GM19372 (cell line): ENCODE results near the gene VMP1.

Experiments
- ATAC-seq: cut with Tn5 transposase; IDR thresholded peaks from one replicate; pipeline ENCODE4 v1.9.1; 2021; ENCODE audit warnings: mild to moderate bottlenecking, low read depth, moderate library complexity; ENCODE audit not compliant: unreplicated experiment

The VMP1 gene

DNA sequence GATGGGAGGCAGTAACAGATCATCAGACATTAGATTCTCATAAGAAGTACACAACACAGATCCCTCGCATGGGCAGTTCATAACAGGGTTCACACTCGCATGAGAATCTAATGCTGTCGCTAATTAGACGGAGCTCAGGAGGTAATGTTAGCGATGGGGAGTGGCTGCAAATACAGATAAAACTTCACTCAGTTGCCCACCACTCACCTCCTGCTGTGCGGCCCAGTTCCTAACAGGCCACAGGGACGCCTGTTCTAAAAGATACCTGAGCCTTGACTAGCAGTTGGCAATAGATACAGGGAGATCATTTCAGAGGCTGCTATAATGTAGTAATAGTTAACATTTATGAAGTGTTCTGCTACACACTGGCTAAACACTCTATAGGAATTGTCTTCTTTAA lies 5.2 kb upstream of the VMP1 start:
- ATAC-seq: no peak

DNA sequence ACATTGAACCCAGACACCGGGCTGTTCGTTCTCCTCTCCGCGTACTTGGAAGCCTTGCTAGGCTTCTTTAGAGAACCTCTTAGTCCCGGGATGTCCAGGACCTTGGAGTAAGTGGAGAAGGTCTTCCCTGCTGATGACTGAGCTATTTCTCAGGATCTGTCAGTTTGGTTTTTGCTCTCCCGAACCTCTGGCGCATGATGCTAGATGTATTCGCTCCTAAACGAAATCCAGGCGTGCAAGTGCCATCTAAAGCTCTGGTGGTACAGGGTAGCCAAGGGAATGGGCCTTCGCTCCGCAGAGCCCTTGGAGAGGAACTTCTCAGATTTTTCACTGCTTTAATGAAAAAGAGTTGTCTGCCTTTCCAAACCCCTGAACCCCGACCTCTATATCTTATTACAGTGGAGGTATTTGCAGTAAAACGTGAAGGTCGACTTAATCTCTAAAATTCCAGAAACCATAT lies 547 bp downstream of the VMP1 start:
- ATAC-seq: no peak

- no peak for ATAC-seq
Measured at GRCh38 chr17:59711936-59712335, 4.5 kb downstream of the VMP1 start.

DNA sequence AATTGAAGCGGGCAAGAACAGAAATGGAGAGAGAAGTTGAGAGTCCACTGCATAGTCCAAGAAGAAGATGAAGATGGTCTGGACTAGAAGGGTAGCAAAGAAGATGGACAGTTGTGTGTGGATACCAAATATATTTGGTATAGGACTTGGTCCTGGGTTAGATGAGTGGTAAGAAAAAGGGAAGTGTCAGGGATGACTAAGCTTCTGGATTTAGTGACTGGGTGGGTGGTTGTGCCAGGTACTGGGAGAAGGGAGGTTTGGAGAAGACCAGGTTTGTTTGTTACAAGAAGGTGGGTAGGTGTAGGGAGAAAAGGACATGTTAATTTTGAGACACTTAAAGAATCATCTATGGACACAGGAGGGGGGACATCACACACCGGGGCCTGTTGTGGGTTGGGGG lies 5.4 kb downstream of the VMP1 start:
- no peak for ATAC-seq

DNA sequence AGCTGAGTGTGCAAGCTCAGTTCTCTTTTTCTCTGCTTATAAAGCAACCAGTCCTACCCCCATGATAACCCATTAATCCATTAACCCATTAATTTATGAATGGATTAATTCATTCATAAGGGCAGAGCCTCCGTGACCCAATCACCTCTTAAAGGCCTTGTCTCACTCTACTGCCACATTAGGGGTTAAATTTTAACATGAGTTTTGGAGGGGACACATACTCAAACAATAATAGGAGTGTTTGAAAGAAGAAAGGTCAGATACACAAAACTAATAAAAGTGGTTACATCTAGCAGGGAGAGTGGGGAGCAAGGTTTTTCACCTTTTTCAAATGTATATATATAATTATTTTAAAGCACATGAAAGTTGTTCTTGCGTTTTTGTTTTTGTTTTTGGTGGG lies 6.8 kb downstream of the VMP1 start:
- ATAC-seq: no peak

DNA sequence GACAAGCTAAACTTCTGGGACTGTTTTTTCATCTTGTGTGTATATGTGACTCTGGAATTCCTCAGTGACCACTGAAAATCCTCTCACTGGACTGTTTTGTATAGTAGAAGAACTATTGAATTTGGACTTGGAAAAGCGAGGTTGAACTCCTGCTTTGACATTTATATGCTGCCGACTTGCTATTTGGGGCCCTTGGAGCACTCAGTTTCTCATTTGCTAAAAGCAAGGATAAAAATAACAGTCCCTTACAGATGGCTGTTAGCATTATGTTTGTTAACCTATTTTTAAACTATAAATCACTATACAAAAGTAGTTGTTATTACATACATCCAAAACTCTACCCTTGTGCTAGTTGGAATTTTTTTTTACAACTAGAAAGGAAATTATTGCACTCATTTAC lies 9.0 kb downstream of the VMP1 start:
- no peak for ATAC-seq

- ATAC-seq: no peak
Measured at GRCh38 chr17:59719526-59719925, 12.1 kb downstream of the VMP1 start.

GRCh38 chr17:59722623-59723022 lies 15.2 kb downstream of the VMP1 start:
- ATAC-seq: no peak

GRCh38 chr17:59723041-59723440 lies 15.6 kb downstream of the VMP1 start:
- ATAC-seq: no peak

DNA sequence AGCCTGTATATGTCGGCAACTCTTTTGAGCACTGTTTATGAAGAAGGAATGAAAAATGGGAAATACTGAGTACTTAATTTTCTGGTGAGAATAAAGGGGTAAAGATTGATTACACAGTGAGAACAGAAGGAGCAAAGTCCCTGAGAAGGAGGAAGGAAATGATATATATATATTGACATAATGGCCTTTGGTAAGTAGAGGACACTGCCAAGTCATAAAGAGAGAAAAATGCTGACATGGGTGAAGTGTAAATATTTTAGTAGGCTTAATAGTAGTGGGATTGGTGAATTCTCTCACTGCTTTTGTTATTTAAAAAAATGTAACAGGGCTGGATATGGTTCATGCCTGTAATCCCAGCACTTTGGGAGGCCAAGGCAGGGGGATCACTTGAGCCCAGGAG lies 16.2 kb downstream of the VMP1 start:
- no peak for ATAC-seq

GRCh38 chr17:59725691-59726090 lies 18.2 kb downstream of the VMP1 start:
- no peak for ATAC-seq

- no peak for ATAC-seq
Measured at GRCh38 chr17:59727817-59728533, 20.5 kb downstream of the VMP1 start.

- no peak for ATAC-seq
Measured at GRCh38 chr17:59730268-59730834, 22.9 kb downstream of the VMP1 start.

GRCh38 chr17:59733697-59734096 lies 26.2 kb downstream of the VMP1 start:
- ATAC-seq: no peak

DNA sequence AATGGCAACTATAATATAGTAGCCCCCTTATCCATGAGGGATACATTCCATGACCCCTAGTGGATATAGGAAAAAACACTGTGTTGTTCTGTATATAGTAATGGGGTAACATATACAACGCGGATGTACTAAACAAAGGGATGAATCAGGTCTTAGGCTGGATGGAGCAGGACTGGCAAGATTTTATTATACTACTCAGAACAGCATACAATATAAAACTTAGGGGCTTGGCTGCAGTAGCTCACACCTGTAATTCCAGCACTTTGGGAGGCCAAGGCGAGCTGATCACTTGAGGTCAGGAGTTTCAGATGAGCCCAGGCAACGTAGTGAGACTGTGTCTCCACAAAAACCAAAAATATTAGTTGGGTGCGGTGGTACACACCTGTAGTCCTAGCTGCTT lies 26.8 kb downstream of the VMP1 start:
- ATAC-seq: no peak

GRCh38 chr17:59737324-59737723 lies 29.9 kb downstream of the VMP1 start:
- no peak for ATAC-seq

GRCh38 chr17:59743842-59744241 lies 36.4 kb downstream of the VMP1 start:
- no peak for ATAC-seq

DNA sequence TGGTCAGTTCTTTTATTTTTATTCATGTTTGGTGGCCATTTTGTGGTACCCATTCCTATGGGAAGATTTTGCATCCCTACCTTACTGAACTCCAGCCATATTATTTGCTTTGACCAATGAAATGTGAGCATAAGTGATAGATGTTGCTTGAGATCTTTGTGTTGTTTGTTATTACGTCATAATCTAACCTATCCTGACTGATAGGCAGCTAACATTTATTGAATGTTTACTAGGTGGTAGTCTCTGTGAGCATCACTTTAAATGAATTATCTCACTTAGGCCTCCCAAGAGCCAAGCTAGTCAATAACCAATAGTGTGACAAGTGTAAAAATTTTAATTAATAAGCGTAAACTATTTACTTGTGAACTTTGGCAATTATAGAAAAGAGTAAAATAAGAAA lies 37.6 kb downstream of the VMP1 start:
- ATAC-seq: no peak

- ATAC-seq: no peak
Measured at GRCh38 chr17:59746849-59747445, 39.5 kb downstream of the VMP1 start.

DNA sequence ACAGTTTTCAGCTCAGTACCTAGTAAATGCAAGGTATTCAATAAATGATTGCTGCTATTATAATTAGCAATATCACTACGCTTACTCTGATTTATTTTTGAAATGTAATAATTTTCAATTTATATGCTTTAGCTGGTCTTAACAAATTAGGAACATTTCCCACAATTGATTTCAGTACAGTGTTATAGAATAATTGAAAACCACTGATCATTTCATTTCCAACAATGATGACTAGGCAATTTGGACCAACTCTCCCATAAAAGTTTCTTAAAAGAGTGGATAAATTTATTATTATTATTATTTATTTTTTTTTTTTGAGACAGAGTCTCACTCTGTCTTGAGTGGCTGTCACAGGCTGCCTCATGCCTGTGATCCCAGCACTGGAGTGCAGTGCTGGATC lies 41.1 kb downstream of the VMP1 start:
- no peak for ATAC-seq

DNA sequence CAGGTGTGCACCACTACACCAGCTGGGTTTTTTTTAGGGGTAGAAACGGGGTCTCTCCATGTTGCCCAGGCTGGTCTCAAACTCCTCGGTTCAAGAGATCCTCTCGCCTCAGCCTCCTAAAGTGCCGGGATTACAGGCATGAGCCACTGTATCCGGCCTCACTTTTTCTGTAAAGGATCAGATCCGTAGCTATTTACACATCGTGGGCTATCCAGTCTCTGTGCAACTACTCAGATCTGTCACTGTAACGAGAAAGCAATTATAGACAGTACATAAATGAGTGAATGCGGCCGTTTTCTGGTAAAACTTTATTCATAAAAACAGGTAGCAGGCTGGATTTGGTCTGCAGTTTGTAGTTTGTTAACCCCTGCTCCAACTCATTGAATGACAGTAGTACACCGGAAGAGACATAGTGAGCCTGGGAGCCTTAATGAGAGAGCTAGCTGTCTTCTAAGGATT lies 44.5 kb downstream of the VMP1 start:
- ATAC-seq: no peak

- no peak for ATAC-seq
Measured at GRCh38 chr17:59752446-59752845, 45.0 kb downstream of the VMP1 start.
